ENCODE results near the gene NIPSNAP3A.
A peak's percentile ranks its signal among the peaks of the same experiment; 100 is the strongest.
"Not testable (repeated sequence)": the region's sequence is repeated elsewhere in the genome, so short reads cannot be mapped to it uniquely, and the experiment has no call there.

The NIPSNAP3A gene

GRCh38 chr9:104747565-104748358 is at the start of gene NIPSNAP3A:
Gene NIPSNAP3A, plus strand, starts transcription at chr9:104747683. Its CDS starts 110 bp downstream, at chr9:104747793.
- DNase-seq (ENCODE audit: low read depth), result peak; percentile 74

GRCh38 chr9:104700306-104700705 is 47.2 kb upstream of the NIPSNAP3A start:
- DNase-seq (ENCODE audit: low read depth), result no peak

GRCh38 chr9:104708737-104709136 is 38.7 kb upstream of the NIPSNAP3A start:
- DNase-seq (ENCODE audit: low read depth), result not testable (repeated sequence)

GRCh38 chr9:104711604-104712003 is 35.9 kb upstream of the NIPSNAP3A start:
- no peak for DNase-seq (ENCODE audit: low read depth)

- no peak for DNase-seq (ENCODE audit: low read depth)
Observed at GRCh38 chr9:104725014-104725413, 22.5 kb upstream of the NIPSNAP3A start.

GRCh38 chr9:104738452-104738851 is 9.0 kb upstream of the NIPSNAP3A start:
- no peak for DNase-seq (ENCODE audit: low read depth)

- DNase-seq (ENCODE audit: low read depth), result no peak
Observed at GRCh38 chr9:104740621-104741020, 6.9 kb upstream of the NIPSNAP3A start.

GRCh38 chr9:104743376-104743985 is 4.0 kb upstream of the NIPSNAP3A start:
- DNase-seq (ENCODE audit: low read depth), result no peak

GRCh38 chr9:104745852-104746251 is 1.6 kb upstream of the NIPSNAP3A start:
- no peak for DNase-seq (ENCODE audit: low read depth)

GRCh38 chr9:104746285-104746684 is 1.2 kb upstream of the NIPSNAP3A start:
- no peak for DNase-seq (ENCODE audit: low read depth)

- DNase-seq (ENCODE audit: low read depth), result no peak
Observed at GRCh38 chr9:104746798-104747197, 685 bp upstream of the NIPSNAP3A start.

- DNase-seq (ENCODE audit: low read depth), result no peak
Observed at GRCh38 chr9:104747245-104747564, 278 bp upstream of the NIPSNAP3A start.

- no peak for DNase-seq (ENCODE audit: low read depth)
Observed at GRCh38 chr9:104748359-104749031, 1.0 kb downstream of the NIPSNAP3A start.

GRCh38 chr9:104750185-104750767 is 2.8 kb downstream of the NIPSNAP3A start:
- no peak for DNase-seq (ENCODE audit: low read depth)

- DNase-seq (ENCODE audit: low read depth), result no peak
Observed at GRCh38 chr9:104758974-104759373, 11.5 kb downstream of the NIPSNAP3A start.

GRCh38 chr9:104765138-104765537 is 17.7 kb downstream of the NIPSNAP3A start:
- DNase-seq (ENCODE audit: low read depth), result no peak

- DNase-seq (ENCODE audit: low read depth), result no peak
Observed at GRCh38 chr9:104766025-104766424, 18.5 kb downstream of the NIPSNAP3A start.

- no peak for DNase-seq (ENCODE audit: low read depth)
Observed at GRCh38 chr9:104767507-104767906, 20.0 kb downstream of the NIPSNAP3A start.

GRCh38 chr9:104769029-104769428 is 21.5 kb downstream of the NIPSNAP3A start:
- DNase-seq (ENCODE audit: low read depth), result not testable (repeated sequence)

GRCh38 chr9:104769655-104770054 is 22.2 kb downstream of the NIPSNAP3A start:
- no peak for DNase-seq (ENCODE audit: low read depth)

- DNase-seq (ENCODE audit: low read depth), result no peak
Observed at GRCh38 chr9:104772714-104773510, 25.4 kb downstream of the NIPSNAP3A start.

GRCh38 chr9:104774132-104774531 is 26.6 kb downstream of the NIPSNAP3A start:
- DNase-seq (ENCODE audit: low read depth), result no peak
